Tongue (tissue), 2 donors: ENCODE data around the gene RNF145. TPM values are rescaled to one million over a fixed set of nuclear protein-coding genes. Genes with fewer than 3 reads are reported as not detected.
"Not testable (repeated sequence)": the region's sequence is repeated elsewhere in the genome, so short reads cannot be mapped to it uniquely, and the experiment has no call there.

Experiments
- DNase-seq: peaks from one replicate; pipeline ENCODE4 v3.0.0-alpha.2; 2015
- total RNA-seq: library from RNA; depleted of rRNA; stranded (reverse); fragments of >200 nt; gene quantifications from one replicate; pipeline ENCODE4 v1.2.3, GENCODE V29; 2014

RNF145 gene, protein sequence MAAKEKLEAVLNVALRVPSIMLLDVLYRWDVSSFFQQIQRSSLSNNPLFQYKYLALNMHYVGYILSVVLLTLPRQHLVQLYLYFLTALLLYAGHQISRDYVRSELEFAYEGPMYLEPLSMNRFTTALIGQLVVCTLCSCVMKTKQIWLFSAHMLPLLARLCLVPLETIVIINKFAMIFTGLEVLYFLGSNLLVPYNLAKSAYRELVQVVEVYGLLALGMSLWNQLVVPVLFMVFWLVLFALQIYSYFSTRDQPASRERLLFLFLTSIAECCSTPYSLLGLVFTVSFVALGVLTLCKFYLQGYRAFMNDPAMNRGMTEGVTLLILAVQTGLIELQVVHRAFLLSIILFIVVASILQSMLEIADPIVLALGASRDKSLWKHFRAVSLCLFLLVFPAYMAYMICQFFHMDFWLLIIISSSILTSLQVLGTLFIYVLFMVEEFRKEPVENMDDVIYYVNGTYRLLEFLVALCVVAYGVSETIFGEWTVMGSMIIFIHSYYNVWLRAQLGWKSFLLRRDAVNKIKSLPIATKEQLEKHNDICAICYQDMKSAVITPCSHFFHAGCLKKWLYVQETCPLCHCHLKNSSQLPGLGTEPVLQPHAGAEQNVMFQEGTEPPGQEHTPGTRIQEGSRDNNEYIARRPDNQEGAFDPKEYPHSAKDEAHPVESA
- total RNA-seq: 52.9 TPM

DNA sequence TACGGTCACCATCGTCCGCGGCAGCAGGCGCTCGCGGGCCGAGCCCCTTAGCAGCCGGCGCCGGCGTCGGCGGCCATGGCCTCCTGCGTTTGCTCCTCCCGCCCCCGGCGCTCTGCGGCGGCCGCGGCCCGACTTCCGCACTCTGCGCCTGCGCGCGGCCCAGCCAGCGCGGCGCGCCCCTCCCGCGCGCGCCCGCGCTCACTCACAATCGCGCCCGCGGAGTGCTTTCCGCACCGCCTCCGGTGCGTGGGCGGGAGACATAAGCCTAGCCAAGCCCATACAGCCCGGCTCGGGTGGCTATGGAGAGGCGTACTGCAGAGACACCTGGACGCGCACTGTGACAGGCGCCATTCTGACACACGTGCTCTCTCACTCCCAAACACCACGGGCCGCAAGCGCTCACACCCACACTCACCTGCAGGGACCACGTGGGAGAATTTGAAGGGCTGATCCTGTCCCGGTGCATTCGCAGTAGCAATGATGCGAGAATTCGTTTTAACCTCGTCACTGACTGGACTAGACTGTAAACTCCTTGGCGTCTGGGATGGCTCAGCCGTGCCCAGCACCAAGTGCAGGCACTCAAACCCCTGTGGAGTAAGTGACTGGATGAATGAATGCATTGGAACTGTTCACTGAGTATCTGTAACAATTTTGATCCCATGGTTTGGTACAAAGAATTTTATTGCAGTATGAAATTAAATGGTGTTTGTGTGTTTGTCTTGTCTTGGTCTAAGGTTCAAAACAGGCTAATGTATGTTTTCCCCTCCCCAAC lies at the start of gene RNF145:
Gene RNF145 (minus strand): TSS at position 116 of the 772 bp plus-strand sequence. CDS start 5,936 bp downstream, outside the sequence.
- DNase-seq: peak; percentile 91

DNA sequence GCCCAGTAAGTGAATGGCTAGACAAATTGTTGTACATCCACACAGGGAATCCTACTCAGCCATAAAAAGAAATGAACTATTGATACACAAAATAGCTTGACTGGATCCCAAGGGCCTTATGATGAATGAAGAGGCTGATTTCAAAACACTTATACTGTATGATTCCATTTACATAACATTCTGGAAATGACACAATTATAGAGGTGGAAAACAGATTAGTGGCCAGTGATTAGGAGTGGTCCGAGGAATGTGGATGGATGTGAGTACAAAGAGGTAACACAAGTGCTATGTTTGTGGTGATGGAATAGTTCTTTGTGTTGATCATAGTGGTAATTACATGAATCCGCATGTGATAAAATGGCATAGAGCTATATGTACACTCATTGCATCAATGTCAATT lies 49.0 kb upstream of the RNF145 start:
- DNase-seq: no peak

DNA sequence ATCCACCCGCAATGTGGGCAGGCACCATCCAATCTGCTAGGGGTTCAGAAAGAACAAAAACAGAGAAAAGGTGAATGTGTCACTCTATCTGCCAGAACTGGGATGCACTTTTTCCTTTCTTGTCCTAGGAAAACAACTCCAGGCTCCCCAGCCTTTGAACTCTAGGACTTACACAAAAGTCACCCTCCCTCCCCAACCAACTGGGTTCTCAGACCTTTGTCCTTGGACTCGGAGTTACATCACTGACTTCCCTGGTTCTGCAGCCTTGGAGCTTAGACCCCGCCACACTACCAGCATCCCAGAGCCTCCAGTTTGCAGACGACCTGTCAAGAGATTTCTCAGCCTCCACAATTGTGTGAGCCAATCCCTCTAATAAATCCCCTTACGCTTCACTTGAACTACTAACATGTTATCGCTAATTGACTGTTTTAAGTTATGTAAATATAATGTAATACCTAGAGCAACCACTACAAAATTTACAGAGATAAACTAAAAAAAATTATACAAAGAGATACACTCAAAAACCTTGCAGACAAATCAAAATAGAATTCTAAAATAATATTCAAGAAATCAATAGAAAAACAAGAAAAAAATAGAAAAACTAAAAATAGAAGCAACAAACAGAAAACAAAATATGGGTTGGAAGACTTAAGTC lies 48.4 kb upstream of the RNF145 start:
- DNase-seq: no peak

DNA sequence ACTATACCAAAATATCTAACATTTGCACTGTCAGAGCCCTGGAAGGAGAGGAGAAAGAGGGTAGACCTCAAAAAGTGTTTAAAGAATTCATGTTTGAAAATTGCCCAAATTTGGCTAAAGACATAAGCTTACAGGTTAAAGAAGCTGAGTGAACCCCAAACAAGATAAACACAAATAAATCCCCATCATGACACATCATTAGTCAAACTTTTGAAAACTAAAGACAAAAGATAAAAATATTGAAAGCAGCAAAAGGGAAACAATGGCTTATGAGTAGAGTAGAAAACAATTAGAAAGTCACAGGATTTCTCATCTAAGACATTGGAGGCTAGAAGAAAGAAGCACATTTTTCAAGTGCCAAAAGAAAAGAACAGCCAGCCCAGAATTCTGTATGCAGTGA lies 47.7 kb upstream of the RNF145 start:
- no peak for DNase-seq

DNA sequence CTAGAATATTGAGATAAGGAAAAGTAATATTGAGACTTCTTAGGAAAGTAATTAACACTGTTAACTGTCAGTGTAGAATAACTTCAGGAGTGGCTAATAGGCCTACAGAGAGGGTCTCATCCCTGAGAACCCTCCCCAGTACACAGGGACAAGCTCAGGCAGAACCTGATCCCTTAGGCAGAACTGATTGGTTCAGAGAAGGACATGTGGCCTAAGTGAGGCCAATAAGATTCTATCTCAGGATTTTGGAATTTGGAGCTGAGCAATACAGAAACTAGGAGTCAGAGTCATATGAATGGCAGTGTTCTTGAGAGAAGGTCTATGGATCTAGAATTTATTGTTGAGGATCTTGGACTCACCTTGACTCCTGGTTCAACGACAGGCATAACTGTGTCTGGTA lies 42.8 kb upstream of the RNF145 start:
- no peak for DNase-seq

DNA sequence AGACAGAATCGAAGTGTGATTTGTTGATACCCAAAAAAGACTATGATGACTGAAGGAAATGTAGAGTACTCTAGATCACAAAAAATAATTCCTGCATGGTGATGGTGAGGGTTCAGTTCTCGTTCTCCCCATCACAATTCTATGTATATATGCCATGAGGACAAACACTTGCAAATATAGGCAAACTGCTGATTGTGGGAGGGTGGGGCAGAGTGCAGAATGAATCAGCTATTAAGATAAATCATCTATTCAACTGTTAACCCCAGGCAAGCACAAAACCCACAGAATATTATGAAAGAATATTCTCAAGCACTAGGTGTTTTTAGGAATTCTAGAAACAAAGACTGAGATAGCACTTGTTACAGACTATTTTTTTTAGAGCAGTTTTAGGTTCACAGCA lies 39.8 kb upstream of the RNF145 start:
- no peak for DNase-seq

DNA sequence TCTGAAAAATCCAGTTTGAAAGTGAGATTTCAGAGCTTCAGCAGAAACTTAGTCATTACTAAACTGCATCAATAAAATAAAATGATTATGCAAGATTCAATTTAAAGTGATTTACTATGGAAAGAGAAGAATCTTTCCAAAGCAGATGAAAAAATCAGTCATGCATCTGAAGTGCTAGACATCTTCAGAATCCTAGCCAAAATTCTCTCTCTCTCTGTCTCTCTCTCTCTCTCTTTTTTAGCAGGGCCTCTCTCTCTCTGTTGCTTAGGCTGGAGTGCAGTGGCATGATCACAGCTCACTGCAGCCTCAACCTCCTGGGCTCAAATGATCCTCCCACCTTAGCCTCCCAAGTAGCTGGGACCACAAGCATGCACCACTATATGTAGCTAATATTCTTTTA lies 35.5 kb upstream of the RNF145 start:
- DNase-seq: no peak

DNA sequence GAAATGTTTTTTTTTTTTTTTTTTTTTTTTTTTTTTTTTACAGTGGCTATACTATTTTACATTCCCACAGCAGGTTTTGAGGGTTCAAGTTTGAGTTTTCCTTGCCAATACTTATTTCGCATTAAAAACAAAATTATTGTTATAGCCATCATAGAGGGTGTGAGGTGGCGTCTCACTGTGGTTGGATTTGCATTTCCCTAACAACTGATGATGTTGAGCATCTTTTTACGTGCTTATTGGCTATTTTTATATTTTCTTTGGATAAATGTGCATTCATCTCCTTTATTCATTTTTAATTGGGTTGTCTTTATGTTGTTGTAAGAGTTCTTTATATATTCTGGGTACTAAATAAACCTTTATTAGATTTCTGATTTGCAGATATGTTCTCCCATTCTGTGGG lies 34.8 kb upstream of the RNF145 start:
- no peak for DNase-seq

DNA sequence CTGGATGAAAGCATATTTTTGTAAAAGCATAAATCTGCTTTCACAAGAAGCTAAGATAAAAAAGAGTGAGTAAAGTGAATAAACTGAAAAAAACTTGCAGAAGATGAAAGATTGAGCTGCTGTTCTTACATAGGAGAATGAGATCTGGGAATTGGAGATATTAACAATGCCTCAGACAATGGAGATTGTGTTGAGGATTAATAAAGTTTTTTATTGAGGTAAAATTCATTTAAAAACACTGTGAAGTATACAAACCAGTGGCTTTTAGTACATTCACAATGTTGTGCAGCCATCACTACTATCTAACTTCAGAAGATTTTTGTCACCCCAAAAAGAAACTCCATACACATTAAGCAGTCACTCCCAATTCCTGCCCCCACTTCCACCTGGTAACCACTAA lies 34.0 kb upstream of the RNF145 start:
- DNase-seq: no peak

DNA sequence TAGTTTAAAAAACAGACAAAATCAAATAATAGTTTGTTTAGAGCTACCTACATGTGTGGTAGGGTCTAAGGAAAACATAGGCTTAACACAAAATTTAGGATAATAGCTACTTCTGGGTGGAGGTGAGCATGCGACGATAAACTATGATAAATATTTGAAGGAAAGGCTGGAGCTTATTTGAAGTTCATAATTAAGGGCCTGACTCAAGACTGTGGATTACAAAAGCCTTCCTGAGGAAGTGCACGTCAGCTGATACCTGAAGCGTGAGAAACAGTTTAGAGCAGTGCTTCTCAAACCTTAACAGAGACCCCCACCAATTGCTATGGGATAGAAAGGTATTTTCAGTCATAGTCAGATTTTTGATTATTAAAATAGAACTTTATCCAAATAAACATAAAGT lies 33.3 kb upstream of the RNF145 start:
- DNase-seq: no peak

DNA sequence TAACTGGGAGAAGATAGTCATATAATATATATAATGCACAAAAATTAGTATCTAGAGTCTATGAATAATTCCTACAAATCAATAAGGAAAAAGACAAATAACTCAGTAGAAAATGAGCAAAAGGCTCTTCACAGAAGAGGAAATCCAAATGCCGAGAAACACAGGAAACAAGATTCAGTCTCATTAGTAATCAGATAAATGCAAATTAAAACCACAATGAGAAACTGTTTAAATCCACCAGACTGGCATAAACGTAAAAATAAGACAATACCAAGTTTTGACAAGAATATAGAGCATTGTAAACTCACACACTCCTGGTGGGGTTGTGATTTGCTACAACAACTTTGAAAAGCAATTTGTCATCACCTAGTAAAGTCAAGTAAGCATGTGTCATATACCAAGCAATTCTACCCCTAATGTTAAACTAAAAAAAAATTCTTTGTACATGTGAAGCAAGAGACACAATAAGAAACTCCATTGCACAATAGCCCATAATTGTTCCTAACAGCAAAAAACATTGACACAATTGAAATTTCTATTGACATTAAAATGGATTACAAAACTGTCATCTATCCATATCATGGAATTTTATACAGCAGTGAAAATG lies 32.7 kb upstream of the RNF145 start:
- DNase-seq: no peak

DNA sequence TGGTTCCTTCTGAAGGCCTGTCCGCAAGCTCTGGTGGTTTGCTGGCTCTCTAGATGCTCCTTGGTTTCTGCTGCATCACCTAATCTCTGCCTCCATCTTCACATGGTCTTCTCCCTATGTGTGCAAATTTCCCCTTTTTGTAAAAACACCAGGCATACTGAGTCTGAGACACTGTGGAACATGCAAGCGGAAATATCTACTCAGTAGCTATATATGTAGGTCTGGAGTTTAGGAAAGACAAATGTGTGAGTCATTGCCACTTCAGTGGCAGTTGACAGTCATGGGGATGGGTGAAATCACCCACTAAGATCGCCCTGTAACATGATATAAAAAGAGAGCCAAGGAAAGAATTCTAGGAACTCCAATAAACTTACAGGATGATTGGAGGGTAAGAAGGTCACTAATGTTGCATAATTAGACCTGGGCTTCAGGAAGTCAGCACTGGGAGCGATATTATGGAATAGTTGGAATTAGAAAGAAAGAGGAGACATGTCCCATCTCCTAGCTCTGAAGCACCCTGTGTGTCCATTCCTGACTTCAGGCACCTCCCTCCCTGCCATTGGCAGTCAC lies 31.0 kb upstream of the RNF145 start:
- DNase-seq: no peak

DNA sequence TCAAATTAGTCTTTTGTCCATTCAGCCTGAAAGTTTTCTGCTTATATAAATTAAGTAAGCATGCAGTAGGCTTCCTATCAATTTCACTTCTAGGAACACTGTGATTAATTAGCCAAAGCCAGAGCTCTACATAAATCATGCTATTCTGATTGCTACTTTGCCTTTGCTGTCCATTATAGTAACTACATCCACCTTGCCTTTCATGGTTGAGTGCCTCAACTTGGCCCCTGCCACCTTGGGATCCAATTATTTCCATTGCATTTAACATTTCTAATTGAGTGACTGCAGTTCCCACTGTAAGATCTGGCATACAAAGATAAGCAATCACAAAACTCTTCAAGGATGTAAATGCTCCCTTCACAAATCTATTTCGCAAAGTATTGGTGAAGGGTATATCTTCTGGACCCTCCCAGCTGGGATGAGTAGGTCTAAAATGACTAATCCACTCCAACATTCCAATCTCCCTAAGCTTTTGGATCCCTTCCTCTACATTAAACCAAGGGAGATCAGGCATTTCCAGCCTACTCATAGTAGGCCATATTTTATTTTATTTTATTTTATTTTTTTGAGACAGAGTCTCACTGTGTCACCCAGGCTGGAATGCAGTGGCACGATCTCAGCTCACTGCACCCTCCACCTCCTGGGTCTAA lies 26.6 kb upstream of the RNF145 start:
- not testable (repeated sequence) for DNase-seq

DNA sequence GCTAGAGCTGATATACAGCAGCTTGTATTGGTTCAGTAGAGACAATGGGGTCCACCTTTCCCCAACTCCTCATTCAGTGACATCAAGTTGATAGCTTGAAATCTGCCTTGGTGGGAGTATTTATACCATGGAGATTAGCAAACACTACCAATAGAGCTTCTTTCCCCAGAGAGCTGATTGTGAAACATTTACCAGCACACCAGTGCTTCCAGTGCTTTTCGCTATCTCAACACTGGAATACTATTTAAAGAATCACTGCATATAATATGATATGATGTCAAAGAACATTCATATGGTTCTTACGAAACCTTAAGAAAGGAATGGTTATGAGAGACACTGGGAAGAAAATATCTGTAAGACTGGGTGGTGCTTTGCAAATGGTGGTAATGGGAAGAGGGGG lies 21.8 kb upstream of the RNF145 start:
- DNase-seq: no peak

DNA sequence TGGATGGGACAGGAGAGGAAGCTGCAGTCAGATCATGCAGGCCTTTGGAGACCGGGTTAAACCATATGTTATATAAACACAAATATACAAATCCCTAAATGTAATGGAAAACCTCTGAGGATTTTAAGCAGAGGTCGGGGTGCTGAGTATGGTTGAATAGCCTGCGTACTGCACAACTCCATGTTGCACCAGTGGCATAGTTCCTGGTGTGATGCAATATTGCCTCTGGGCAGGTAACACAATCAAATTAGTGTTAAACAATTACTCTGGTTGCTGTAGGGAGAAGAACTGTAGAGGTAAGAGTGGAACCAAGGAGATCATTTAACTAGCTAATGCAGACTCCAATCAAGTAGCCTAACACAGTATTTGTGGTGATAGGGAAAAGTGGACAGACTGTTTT lies 21.3 kb upstream of the RNF145 start:
- DNase-seq: no peak

DNA sequence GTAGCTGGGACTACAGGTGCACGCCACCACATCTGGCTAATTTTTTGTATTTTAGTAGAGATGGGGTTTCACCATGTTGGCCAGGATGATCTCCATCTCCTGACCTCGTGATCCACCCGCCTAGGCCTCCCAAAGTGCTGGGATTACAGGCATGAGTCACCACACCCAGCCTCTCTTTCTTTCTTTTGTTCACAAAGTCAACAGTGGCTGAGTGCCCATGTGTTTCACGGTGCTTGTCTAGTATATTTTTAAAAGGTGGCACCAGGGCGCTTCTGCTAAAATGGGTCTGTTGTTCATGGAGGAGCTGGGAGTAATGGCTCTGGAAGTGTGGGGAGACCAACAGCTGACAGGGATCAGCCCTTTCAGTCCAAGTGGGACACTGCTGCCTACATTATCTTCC lies 18.7 kb upstream of the RNF145 start:
- DNase-seq: not testable (repeated sequence)

DNA sequence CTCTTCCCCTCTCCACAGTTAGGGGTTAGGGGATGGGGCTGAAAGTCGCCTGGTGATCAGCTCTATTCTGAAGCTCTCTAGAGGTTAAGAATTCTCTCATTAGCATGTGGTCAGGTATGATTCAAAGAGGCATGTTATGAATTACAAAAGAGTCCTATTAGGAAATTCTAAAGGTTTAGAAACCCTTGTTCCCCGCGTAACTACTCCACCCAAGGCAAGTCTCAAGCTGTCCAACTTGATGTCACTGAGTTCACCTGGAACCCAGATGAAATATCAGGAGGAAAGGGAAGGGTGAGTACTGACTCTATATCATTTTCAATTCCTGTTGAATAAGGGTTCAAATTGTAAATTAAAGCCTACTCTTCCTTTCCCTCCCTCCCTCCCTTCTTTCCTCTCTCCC lies 18.1 kb upstream of the RNF145 start:
- peak; percentile 26 for DNase-seq

DNA sequence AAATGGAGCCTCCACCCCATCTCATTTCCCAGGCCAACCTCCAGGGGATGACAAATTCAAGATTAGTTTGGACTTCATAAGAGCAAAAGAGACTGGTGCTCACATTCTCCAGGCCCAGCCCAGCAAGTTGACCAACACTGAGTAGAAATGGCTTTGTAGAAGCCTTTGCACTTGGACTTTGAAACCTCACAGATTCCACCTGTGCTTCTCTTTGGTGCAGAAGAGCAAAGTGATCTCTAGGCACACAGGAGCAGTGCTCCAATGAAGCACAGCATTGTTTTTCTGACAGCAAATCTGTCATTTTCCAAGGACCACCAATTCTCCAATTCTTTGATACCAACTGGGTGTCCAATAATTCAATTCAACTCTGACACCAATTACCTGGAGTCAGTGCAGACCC lies 17.1 kb upstream of the RNF145 start:
- DNase-seq: no peak

DNA sequence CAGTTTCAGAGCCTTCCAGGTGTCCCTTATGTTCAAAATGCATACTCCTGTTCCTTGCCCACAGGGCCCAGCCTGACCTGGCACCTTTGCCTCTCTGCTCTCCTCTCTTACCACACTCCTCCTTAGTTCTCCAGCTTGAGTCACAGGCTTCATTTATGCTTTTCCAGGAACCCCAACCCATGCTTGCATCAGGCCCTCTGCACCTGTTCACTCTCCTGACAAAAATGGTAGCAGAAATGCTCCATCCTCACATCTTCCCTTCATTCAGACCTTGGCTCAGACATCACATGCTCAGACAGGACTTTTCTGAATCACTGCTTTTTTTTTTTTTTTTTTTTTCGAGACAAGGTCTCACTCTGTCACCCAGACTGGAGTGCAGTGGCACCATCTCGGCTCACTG lies 15.1 kb upstream of the RNF145 start:
- no peak for DNase-seq

DNA sequence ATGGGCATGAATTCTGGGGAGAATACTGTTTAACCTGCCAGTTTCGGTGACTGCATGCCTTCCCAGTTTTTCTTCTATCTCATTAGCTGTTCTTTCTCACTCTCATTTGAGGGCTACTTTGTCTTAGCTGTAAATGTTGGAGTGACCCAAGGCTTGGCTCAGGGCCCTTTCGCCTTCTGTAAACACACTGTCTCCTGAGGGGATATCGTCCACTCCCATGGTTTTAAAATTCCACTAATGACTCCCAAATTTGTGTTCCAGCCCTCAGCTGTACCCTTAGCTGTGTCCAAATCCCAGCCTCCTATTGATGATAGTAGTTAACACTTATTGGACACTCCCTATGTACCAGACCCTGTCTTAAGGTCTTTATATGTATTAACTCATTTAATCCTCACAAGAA lies 14.1 kb upstream of the RNF145 start:
- DNase-seq: no peak

DNA sequence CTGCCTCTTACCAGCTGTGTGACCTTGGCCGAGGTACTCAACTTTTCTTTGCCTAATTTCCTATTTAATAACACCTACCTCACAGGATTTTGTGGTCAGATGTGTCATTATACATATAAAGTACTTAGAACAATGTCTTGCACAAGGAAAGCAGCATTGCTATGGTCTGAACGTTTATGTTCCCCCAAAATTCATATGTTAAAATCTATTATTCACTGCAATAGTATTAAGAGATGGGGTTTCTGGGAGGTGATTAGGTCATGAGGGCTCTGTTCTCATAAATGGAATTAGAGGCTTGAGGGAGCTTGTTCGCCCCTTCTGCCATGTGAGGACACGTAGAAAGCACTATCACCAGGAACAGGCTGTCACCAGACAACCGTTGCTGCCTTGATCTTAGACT lies 10.9 kb upstream of the RNF145 start:
- DNase-seq: no peak
